ENCODE measurements around the gene POM121L2.

The POM121L2 gene

GRCh38 chr6:27288136-27289044, 23.7 kb downstream of the POM121L2 start:
- H3K4me3 ChIP-seq (replicated peaks in 1 of 2; ENCODE audit: low read depth in 2 of 2, low read length in 2 of 2): peak overlapping the region in 1 of 2 donors; percentile 5
- no peak for TF ChIP-seq CTCF (IDR thresholded peaks at IDR 0.05; ENCODE audit: low read depth, low read length)

GRCh38 chr6:27287751-27288135, 24.3 kb downstream of the POM121L2 start:
- DNase-seq (ENCODE audit: low read depth in 2 of 2): no peak
- peak overlapping the region in 1 of 2 donors; percentile 5 for H3K4me3 ChIP-seq (replicated peaks in 1 of 2; ENCODE audit: low read depth in 2 of 2, low read length in 2 of 2)
- no peak for TF ChIP-seq CTCF (IDR thresholded peaks at IDR 0.05; ENCODE audit: low read depth, low read length)

More at GRCh38 chr6:27288136-27289044, 23.7 kb downstream of the POM121L2 start:
- DNase-seq (ENCODE audit: low read depth in 2 of 2): no peak

- no peak for DNase-seq (ENCODE audit: low read depth in 2 of 2)
- TF ChIP-seq CTCF (IDR thresholded peaks at IDR 0.05; ENCODE audit: low read depth, low read length): no peak
- H3K4me3 ChIP-seq (replicated peaks in 1 of 2; ENCODE audit: low read depth in 2 of 2, low read length in 2 of 2): no peak overlapping the region
Observed at GRCh38 chr6:27286141-27286540, 25.9 kb downstream of the POM121L2 start.

GRCh38 chr6:27283279-27283678, 28.8 kb downstream of the POM121L2 start:
- H3K4me3 ChIP-seq (replicated peaks in 1 of 2; ENCODE audit: low read depth in 2 of 2, low read length in 2 of 2): no peak overlapping the region
- no peak for TF ChIP-seq CTCF (IDR thresholded peaks at IDR 0.05; ENCODE audit: low read depth, low read length)
- DNase-seq (ENCODE audit: low read depth in 2 of 2): no peak

GRCh38 chr6:27281569-27281968, 30.5 kb downstream of the POM121L2 start:
- no peak for DNase-seq (ENCODE audit: low read depth in 2 of 2)
- H3K4me3 ChIP-seq (replicated peaks in 1 of 2; ENCODE audit: low read depth in 2 of 2, low read length in 2 of 2): no peak overlapping the region
- TF ChIP-seq CTCF (IDR thresholded peaks at IDR 0.05; ENCODE audit: low read depth, low read length): no peak

GRCh38 chr6:27281105-27281539, 31.0 kb downstream of the POM121L2 start:
- DNase-seq (ENCODE audit: low read depth in 2 of 2): no peak
- no peak for TF ChIP-seq CTCF (IDR thresholded peaks at IDR 0.05; ENCODE audit: low read depth, low read length)
- H3K4me3 ChIP-seq (replicated peaks in 1 of 2; ENCODE audit: low read depth in 2 of 2, low read length in 2 of 2): no peak overlapping the region

Measured in cardiac fibroblast (primary cell).